KBM-7 (cell line): ENCODE data around the gene MBD3L1.

Experiments used
- DNase-seq: peaks from one replicate; pipeline ENCODE4 v3.0.0-alpha.2; 2015
- in situ Hi-C: fragments of 300-500 bp; cut with MboI; formaldehyde crosslinking; loops from 2 replicates; pipeline ENCODE4 v1.14.3; 2020; ENCODE audit warnings: low sequenced_read_pairs, low pct_unique_long_range_greater_than_20kb, mixed read lengths

Gene MBD3L1

DNA sequence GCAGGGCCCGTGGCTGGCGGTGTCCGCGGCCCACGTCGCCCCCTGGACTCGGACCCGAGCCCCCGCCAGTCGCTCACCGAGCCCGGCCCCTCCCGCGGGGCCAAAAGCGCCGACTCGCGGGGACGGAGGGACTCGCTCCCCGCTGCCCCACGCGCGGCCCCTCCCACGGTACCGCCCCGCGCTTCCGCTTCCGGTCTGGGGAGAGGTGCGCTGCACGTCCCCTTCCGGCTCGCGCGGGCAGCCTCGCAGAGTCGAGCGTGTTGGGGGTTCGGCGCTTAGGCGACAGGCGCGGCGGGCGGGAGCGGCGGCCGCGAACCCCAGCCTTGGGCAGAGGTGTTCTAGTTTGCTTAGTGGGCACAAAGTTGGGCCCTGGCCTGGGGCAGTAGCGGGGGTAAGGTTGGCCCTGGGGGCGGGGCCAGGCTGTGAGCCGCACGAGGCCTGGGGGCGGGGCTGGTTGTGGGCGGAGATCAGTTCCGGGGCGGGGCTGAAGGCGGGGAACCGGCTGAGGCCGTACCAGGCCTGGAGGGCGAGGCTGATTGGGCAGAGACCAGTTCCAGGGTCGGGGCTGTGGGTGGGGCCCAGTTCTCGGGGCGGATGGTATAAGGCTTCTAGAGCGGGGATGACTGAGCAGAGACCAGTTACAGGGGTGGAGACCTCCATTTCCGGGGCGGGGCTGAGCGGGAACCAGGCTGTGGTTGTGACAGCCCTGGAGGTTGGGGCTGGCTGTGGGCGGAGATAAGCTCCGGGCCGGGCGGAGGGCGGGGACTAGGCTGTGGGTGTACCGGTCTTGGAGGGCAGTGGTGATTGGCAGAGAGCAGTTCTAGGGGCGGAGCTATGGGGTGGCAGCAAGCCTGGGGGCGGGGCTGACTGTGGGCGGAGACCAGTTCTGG is at the start of gene MBD3L1, which contains the start of gene ZNF558:
Gene MBD3L1 (plus strand): TSS at position 246 of the 890 bp plus-strand sequence. CDS start 10,302 bp downstream, outside the sequence.
Gene ZNF558 (minus strand): TSS at position 173 of the 890 bp plus-strand sequence. CDS start 9,645 bp downstream, outside the sequence.
- peak; percentile 99 for DNase-seq
- in situ Hi-C loops = no loop called here

DNA sequence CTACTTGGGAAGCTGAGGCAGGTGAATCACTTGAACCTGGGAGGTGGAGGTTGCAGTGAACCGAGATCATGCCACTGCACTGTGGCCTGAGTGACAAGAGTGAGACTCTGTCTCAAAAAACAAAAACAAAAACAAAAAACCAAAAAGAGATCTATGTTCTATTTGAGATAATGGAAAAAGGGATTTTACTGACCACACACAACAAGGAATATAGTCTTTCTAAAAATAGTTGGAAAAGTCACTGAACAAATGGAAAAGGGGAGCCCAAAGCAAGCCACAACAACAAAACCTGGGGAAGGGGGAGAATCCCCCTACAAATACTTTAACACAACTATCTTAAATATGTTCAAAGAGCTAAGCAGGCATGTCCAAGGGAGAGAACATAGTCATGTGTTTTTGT is 37.4 kb upstream of the MBD3L1 start:
- in situ Hi-C loops = no loop called here
- no peak for DNase-seq

DNA sequence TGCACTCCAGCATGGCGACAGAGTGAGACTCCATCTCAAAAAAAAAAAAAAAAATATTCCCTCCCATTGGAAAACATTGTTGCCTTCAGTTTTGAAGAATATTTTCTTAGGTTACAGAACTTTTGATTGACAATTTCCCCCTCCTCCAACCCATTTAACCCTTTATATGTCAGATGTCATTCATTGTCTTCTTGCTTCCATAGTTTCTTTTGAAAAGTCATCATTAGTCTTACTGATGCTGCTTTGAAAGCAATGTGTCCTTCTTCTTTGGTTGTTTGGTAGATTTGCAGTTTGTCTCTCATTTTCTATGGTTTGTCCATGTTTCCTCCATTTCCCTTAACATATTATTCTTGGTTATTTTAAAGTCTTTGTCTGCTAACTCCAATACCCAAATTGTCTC is 25.5 kb upstream of the MBD3L1 start:
- peak; percentile 3 for DNase-seq
- in situ Hi-C loops = no loop called here

DNA sequence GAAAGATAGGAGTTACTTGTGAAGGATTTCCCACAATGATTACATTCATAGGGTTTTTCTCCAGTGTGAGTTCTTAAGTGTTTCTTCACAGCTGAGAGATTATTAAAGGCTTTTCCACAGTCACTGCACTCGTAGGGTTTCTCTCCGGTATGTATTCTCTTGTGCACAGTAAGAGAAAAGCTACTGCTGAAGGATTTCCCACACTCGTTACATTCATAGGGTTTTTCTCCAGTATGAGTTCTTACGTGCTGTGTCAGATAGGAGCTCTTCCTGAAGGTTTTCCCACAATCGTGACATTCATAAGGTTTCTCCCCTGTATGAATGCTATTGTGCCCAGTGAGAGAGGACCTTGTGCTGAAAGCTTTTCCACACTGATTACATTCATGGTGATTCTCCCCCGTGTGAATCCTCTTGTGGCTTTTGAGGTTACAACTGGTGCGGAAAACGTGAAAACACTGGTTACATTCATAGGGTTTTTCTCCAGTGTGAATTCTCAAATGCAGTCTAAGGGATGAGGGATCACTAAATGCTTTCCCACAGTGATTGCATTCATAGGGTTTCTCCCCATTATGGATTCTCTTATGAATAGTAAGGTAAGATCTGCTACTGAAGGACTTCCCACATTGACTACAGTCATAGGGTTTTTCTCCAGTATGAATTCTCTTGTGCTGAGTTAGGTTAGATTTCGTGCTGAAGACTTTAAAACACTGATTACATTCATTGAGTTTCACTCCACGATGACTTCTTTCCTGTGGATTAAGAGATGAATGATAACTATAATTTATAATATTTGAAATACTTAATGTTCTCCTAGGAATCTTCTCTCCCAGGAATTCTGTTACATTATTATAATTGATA is 20.6 kb upstream of the MBD3L1 start:
- in situ Hi-C loops = no loop called here
- DNase-seq = peak; percentile 16

DNA sequence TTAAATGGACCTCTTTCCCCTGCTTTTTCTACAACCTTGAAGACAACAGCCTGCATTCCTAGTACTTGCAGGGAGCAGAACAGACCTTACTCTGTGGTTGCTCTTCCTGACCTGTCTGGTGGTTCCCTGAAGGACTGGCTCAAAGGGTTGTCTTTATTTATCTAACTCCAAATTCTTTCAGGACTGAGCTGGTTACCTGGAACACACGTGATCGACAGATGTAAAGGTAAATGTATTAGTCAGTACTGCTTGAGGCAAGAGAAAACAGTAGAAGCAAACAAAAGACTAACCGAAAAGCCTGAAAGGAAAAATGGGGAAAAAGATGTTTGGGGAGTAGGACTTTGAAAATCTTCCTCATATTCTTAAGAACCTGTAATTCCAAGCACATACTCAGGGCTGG is 18.0 kb upstream of the MBD3L1 start:
- in situ Hi-C loops = no loop called here
- no peak for DNase-seq

DNA sequence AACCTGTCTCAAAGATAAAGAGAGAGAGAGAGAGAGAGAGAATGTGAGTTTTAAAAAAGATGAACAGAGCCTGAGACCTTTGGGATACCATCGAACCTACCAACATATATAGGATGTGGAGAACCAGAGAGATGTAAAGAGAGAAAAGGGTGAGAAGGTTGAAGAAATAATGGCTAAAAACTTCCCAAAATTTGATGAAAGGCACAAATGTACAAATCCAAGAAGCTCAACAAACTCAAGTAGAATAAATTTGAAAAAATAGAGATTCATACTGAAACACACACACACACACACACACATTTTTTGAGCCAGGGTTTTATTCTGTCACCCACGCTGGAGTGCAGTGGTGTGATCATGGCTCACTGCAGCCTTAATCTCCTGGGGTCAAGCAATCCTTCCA is 16.4 kb upstream of the MBD3L1 start:
- DNase-seq = no peak
- in situ Hi-C loops = no loop called here

DNA sequence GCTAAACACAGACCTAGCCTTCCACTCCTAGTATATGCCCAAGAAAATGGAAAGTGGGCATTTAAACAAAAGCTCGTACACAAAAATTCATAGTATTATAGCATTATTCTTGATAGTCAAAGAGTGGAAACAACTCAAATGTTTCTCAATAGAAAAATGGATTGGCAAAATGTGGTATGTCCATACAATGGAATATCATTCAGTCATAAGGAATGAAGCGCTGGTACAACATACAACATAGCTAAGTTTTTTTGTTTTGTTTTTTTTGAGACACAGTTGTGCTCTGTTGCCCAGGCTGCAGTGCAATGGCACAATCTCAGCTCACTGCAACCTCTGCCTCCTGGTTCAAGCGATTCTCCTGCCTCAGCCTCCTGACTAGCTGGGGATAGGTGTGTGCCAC is 11.9 kb upstream of the MBD3L1 start:
- DNase-seq = no peak
- in situ Hi-C loops = no loop called here

DNA sequence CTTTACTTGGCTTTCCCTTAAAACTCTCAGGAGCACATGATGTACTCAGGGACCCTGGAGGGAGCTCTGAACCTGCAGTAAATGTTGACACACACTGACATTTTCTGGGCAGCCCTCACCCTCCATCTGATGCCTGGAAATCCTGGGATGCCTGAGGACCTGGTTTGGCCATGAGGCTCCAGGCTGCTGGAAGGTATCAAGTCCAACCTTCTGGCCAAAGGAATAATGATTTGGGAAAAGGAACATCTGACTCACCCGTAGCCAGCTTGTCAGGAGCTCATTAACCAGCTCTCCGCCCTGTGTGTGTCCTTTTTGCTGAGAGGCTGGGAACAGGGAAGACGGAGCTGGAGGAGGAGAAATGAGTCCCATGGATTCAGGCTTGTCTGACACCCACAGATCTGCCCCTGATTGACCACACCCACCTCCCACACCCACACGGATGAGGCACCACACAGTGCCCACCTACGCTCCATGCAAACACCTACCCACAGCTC is 10.4 kb upstream of the MBD3L1 start:
- in situ Hi-C loops = no loop called here

DNA sequence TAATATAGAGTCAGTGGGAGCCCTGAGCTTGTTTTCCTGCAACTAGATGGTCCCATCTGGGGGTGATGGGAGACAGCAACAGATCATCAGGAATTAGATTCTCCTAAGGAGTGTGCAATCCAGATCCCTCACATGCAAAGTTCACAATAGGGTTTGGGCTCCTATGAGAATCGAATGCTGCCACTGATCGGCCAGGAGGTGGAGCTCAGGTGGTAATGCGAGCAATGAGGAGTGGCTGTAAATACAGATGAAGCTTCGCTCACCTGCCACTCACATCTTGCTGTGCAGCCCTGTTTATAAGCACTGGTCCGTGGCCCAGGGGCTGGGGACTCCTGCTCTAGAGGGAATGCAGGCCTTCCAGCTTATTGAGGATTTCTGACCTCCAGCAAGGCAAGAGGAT is 5.8 kb upstream of the MBD3L1 start:
- in situ Hi-C loops = no loop called here
- no peak for DNase-seq

More for the DNA sequence above, 10.4 kb upstream of the MBD3L1 start:
- DNase-seq = no peak

DNA sequence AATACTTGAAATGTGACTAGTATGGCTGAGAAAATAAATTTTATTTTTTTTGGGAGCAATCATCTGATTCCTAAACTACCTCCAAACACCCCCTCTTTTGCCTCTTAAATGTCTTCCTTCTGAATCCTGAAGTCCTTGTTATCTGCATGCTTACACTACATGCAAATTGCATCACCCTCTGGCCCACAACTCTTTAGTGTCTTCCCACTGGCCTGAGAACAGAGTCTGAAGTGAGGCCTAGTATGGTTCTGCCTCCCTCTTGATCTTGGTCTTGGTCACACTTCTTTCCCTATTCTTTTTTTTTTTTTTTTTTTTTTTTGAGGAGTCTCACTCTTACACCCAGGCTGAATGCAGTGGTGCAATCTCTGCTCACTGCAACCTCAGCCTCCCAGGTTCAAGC is 4.9 kb upstream of the MBD3L1 start:
- DNase-seq = no peak
- in situ Hi-C loops = no loop called here

DNA sequence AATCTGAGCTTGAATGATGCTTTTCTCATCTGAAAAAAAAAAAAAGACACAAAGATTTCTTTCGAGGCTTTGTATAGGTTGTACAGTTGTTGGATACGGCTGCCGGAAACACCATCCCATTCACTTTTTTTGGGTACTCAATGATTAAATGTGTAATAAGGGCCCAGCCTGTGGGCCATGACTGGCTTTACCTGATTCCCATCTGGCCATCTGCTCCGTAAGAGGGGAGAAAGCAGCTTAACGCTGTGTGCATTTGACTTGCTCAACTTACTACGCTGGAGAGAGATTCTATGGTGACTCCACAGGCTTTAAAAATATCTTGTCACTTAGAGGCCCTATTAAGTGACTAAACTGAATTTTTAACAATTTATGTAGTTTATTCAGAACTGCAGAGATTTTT is 804 bp upstream of the MBD3L1 start:
- no peak for DNase-seq

DNA sequence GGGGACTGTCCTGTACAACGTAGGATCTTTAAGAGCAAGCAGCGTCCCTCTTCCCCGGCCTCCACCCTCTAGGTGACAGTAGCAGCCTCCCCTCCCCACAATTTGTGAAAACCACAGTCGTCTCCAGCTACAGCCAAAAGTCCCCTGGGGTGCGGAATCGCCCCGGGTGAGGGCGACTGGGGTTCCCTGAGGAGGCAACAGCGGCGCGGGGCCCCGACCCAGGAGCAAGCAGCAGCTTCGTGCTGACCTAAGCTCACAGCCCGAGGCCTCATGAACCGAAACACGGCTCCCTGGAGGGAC is 395 bp upstream of the MBD3L1 start:
- in situ Hi-C loops = no loop called here
- DNase-seq = no peak

More for the DNA sequence above, 804 bp upstream of the MBD3L1 start:
- in situ Hi-C loops = no loop called here

DNA sequence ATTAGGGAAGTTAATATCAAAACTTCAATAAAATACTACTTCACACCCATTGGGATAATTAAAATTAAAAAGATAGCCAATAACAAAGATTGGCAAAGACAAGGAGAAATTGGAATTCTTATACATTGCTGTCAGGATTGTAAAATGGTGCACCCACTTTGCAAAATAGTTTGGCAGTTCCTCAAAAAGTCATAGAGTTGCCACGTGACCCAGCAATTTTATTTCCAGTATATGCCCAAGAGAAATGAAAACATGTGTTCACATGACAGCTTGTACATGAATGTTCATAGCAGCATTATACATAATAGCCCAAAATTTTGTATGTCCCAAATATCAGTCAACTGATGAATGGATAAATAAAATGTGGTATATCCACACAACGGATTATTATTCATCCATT is 3.3 kb downstream of the MBD3L1 start:
- in situ Hi-C loops = no loop called here
- peak; percentile 10 for DNase-seq

DNA sequence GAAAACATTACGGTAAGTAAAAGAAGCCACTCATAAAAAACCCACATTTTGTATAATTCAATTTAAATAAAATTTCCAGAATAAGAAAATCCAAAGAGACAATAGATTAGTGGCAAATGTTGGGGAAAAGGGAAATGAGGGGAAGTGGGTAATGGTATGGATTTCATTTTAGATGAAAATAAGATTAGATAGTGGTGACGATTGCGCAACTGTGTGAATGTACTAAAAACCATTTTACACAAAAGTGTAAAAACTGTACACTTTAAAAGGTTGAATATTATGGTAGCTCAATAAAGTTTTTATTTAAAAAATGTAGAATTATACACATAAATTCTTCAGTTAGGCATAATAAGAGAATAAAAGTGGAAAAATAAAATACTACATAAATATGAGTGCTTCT is 3.7 kb downstream of the MBD3L1 start:
- in situ Hi-C loops = no loop called here
- peak; percentile 26 for DNase-seq

DNA sequence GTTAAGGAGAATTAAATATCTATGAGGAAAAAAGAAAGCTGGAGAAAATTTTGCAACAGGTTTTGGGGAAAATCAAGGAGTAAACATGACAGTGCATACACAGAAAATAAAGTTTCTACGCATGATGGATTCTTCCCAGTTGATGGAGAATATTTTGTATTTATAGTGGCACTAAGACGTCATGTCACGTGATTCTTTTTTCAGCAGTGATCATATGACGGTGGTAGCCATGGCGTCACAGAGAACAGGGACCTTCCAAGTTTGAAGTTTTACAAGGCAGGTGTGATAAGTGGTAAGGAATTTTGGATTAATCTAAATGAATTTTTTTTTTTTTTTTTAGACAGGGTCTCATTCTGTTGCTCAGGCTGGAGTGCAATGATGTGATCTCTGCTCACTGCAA is 8.5 kb downstream of the MBD3L1 start:
- in situ Hi-C loops = no loop called here
- no peak for DNase-seq

DNA sequence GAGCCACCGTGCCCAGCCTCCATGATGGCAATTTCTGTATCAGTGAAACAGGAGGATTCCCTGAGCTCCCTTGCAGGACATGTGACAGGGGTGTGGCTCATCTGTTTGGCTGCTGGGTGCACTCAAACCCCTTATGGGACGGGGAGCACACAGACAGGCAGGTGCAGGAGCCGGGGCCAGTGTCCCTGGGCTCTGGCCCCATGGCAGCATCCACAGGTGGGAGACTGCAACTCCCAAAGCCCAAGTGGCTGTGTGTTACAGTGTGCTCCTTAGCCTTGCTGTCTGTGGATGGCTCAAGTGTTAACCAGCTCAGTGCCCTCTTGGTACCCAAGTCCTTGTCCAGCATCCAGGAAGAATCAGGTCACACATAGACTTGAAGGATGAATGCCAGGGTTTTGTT is 14.6 kb downstream of the MBD3L1 start:
- in situ Hi-C loops = no loop called here
- no peak for DNase-seq

DNA sequence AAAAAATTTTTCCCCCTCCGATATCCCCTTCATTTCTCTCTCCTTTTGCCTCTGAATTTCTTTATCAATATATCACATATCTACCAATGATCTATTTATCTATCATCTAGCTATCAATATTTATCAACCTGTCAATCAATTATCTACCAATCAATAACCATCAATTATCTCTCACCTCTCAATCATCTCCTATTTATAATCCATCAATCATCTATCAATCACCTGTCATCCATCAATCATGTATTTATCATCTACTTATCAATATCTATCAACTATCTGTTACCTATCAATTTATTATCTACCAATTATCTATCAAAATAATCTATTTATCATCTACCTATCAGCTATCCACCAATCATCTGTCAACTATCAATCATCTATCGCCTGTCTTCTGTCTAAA is 17.1 kb downstream of the MBD3L1 start:
- in situ Hi-C loops = no loop called here
- no peak for DNase-seq

DNA sequence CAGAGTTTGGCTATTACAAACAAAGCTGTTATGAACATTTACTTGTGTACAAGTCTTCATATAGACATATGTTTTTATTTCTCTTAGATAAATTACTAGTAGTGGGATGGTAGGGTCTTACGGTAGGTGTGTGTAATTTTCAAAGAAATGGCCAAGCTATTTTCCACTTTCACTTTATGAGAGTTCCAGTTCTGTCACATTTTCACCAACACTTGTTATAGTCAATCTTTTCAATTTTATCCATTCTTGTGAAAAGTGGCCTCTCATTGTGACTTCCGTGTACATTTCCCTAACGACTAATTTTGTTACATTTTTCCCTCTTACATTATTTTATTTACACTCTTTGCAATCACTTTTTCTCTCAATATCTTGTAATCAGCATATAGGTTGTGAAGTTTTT is 18.3 kb downstream of the MBD3L1 start:
- no peak for DNase-seq
- in situ Hi-C loops = no loop called here

DNA sequence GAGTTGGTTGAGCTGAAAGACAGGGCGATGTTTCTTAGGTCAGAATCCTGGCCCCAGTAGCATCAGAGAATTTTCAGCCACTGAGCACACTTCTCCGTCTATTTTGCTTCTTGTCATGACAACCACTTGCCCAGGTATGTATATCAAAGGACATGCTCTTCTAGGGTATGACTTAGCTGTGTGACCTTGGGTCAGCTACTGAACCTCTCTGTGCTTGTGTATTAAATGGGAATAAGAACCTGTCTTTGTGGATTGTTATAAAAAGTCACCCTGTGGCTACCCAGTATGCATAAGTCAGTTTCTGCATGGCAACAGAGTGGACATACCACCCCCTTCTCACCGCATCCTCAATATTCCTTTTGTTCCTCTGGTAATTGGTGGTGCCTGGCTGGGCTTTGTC is 26.1 kb downstream of the MBD3L1 start:
- no peak for DNase-seq
- in situ Hi-C loops = no loop called here

DNA sequence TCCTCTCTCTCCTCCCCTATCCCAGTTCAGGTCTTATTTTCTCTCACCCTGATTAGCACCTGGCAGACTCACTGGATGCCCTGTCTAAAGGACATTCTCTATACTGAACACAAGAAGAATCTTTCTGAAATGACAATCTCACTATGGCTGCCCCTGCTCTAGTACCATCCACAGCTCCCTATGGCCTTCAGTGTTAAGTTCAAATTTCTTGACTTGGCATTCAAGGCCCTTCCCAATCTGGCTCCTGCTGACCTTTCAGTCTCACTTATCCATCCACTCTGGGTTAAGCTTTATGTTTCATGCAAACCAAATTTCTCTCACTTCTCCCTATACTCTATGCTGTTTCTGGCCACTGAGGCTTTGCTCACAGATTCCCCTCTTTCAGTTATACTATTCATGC is 34.2 kb downstream of the MBD3L1 start:
- in situ Hi-C loops = no loop called here
- no peak for DNase-seq
